Mesendoderm (in vitro differentiated cells): ENCODE measurements around the gene PAGE4.

Source experiments
- DNase-seq: peaks from one replicate; pipeline ENCODE4 v3.0.0; 2013
- H2AK5ac ChIP-seq: 2 replicates; pipeline ENCODE4 v1.6.1; 2013; ENCODE audit warnings: low read length, inconsistent platforms
- H2BK120ac ChIP-seq: 2 replicates; pipeline ENCODE4 v1.6.1; 2013; ENCODE audit warnings: low read depth, mild to moderate bottlenecking, low read length, moderate library complexity, mixed read lengths
- H2BK15ac ChIP-seq: replicated peaks from 2 replicates; pipeline ENCODE4 v1.6.1; 2013; ENCODE audit warnings: low read depth, mild to moderate bottlenecking, moderate library complexity
- H2BK5ac ChIP-seq: 2 replicates; pipeline ENCODE4 v1.6.1; 2013; ENCODE audit warnings: low read length, inconsistent platforms
- H3K18ac ChIP-seq: 2 replicates; pipeline ENCODE4 v1.6.1; 2013; ENCODE audit warnings: mild to moderate bottlenecking, low read length, mixed read lengths
- H3K23ac ChIP-seq: one replicate; pipeline ENCODE4 v1.6.1; 2013; ENCODE audit warnings: low read length
- H3K27ac ChIP-seq: 2 replicates; pipeline ENCODE4 v1.5.1; 2013; ENCODE audit warnings: low read depth, mild to moderate bottlenecking, inconsistent platforms, low read length, moderate library complexity
- H3K27me3 ChIP-seq: 2 replicates; pipeline ENCODE4 v1.6.1; 2013; ENCODE audit warnings: low read length, control low read depth, mild to moderate bottlenecking, inconsistent platforms; ENCODE audit not compliant: insufficient read depth, poor library complexity
- H3K36me3 ChIP-seq: 2 replicates; pipeline ENCODE4 v1.6.1; 2013; ENCODE audit warnings: low read length, inconsistent platforms; ENCODE audit not compliant: control insufficient read depth, insufficient read depth
- H3K4ac ChIP-seq: one replicate; pipeline ENCODE4 v1.6.1; 2013; ENCODE audit warnings: low read depth, mild to moderate bottlenecking, low read length, moderate library complexity
- H3K4me1 ChIP-seq: 2 replicates; pipeline ENCODE4 v1.6.1; 2013; ENCODE audit warnings: low read depth, low read length, inconsistent platforms; ENCODE audit not compliant: control insufficient read depth
- H3K4me2 ChIP-seq: 2 replicates; pipeline ENCODE4 v1.6.1; 2013; ENCODE audit warnings: low read length
- H3K4me3 ChIP-seq: 2 replicates; pipeline ENCODE4 v1.5.1; 2013; ENCODE audit warnings: mild to moderate bottlenecking, low read length
- H3K56ac ChIP-seq: one replicate; pipeline ENCODE4 v1.6.1; 2013; ENCODE audit warnings: low read length
- H3K79me1 ChIP-seq: 2 replicates; pipeline ENCODE4 v1.6.1; 2013; ENCODE audit warnings: low read length, inconsistent platforms
- H3K79me2 ChIP-seq: 2 replicates; pipeline ENCODE4 v1.6.1; 2013; ENCODE audit warnings: mild to moderate bottlenecking, low read length; ENCODE audit not compliant: control insufficient read depth, insufficient read depth
- H3K9ac ChIP-seq: 2 replicates; pipeline ENCODE4 v1.6.1; 2013; ENCODE audit warnings: low read length, inconsistent platforms
- H4K5ac ChIP-seq: one replicate; pipeline ENCODE4 v1.6.1; 2013; ENCODE audit warnings: low read length
- H4K8ac ChIP-seq: one replicate; pipeline ENCODE4 v1.6.1; 2013; ENCODE audit warnings: low read depth, mild to moderate bottlenecking, control low read depth, low read length, moderate library complexity
- WGBS: extraction: QIAGEN DNeasy Blood & Tissue Kit; methylation state at CpG from one replicate; pipeline ENCODE4 v1.1.7; 2013; ENCODE audit warnings: low lambda C conversion rate, missing lambda C conversion rate; ENCODE audit not compliant: insufficient coverage; ENCODE audit errors: extremely low coverage; 5-methylcytosine and 5-hydroxymethylcytosine counted together

Gene PAGE4

DNA sequence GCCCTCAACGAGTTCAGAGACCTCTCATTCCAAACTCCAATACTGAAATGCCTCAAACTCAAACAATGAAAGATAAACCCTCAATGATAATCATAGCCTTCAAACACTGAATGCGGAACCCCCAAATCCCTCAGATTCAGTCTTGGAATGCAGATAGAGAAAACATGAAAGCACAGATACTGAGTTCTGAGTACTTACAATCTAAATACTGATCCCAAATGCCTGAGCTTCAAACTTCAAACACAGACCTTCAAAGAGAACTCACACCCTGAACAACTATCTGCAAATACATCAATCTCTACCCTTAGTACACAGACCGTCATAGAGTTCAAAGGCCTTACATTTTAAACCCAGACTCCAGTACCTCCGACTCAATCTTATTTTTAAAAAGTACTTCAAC, 16.9 kb upstream of the PAGE4 start:
- no peak overlapping the region for H3K27ac ChIP-seq

DNA sequence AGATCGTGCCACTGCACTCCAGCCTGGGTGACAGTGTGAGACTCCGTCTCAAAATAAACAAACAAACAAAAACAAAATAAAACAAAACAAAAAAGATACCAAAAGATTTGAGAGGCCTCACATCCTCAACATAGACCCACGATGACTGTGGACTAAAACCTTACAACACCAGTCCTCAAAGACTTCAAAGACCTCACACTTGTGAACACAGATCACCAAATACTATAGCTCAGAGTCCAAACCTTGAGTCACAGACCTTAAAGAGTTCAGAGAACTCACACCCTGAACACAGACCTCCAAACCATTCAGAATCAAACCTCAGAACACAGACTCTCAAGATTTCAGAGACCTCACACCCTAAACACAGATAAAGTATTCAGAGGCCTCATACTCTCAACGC, 12.7 kb upstream of the PAGE4 start:
- Histone ChIP-seq H3K4me2 (no peak overlapping the region), H3K56ac (no peak overlapping the region), H3K79me2 (no peaks in the 10 kb centered on the region), H3K23ac (no peak overlapping the region), H3K79me1 (no peaks in the 10 kb centered on the region), H3K4me3 (no peak overlapping the region), H3K27ac (no peak overlapping the region), H3K4ac (no peak overlapping the region), H4K5ac (no peak overlapping the region), H2BK120ac (no peak overlapping the region), H2BK5ac (no peak overlapping the region), H3K4me1 (no peaks in the 10 kb centered on the region), H2AK5ac (no peak overlapping the region), H3K18ac (no peak overlapping the region), H4K8ac (no peak overlapping the region), H3K9ac (no peak overlapping the region), H3K27me3 (no peaks in the 10 kb centered on the region), H3K36me3 (no peaks in the 10 kb centered on the region), H2BK15ac (no peak overlapping the region)
- no peak for DNase-seq
- WGBS = no CpG with 5 or more reads among the region's 4 CpGs

More for the DNA sequence above, 16.9 kb upstream of the PAGE4 start:
- no peak overlapping the region for H2BK15ac ChIP-seq
- no peak overlapping the region for H2AK5ac ChIP-seq
- DNase-seq = no peak
- H3K4me3 ChIP-seq = no peak overlapping the region
- H2BK5ac ChIP-seq = no peak overlapping the region
- no peak overlapping the region for H4K8ac ChIP-seq
- no peak overlapping the region for H3K4me2 ChIP-seq
- no peak overlapping the region for H3K18ac ChIP-seq
- H3K4me1 ChIP-seq = no peaks in the 10 kb centered on the region
- H3K23ac ChIP-seq = no peak overlapping the region
- H2BK120ac ChIP-seq = no peak overlapping the region
- WGBS = no CpG with 5 or more reads among the region's 4 CpGs
- H4K5ac ChIP-seq = no peak overlapping the region
- H3K79me1 ChIP-seq = no peaks in the 10 kb centered on the region
- H3K36me3 ChIP-seq = no peaks in the 10 kb centered on the region
- no peak overlapping the region for H3K56ac ChIP-seq
- H3K79me2 ChIP-seq = no peaks in the 10 kb centered on the region
- no peak overlapping the region for H3K9ac ChIP-seq
- H3K27me3 ChIP-seq = no peaks in the 10 kb centered on the region
- H3K4ac ChIP-seq = no peak overlapping the region

- DNase-seq = peak; percentile 37
- no peaks in the 10 kb centered on the region for H3K36me3 ChIP-seq
- no peak overlapping the region for H2BK15ac ChIP-seq
- no peak overlapping the region for H2BK5ac ChIP-seq
- no peaks in the 10 kb centered on the region for H3K79me1 ChIP-seq
- H3K27ac ChIP-seq = no peak overlapping the region
- no CpG with 5 or more reads among the region's 8 CpGs for WGBS
- H4K8ac ChIP-seq = no peak overlapping the region
- no peak overlapping the region for H3K9ac ChIP-seq
- H3K4me3 ChIP-seq = no peak overlapping the region
- H2AK5ac ChIP-seq = no peak overlapping the region
- no peak overlapping the region for H2BK120ac ChIP-seq
- no peak overlapping the region for H3K4me2 ChIP-seq
- no peak overlapping the region for H3K56ac ChIP-seq
- no peak overlapping the region for H3K18ac ChIP-seq
- H3K4ac ChIP-seq = no peak overlapping the region
- H3K27me3 ChIP-seq = no peaks in the 10 kb centered on the region
- no peak overlapping the region for H4K5ac ChIP-seq
- H3K79me2 ChIP-seq = no peaks in the 10 kb centered on the region
- no peaks in the 10 kb centered on the region for H3K4me1 ChIP-seq
- no peak overlapping the region for H3K23ac ChIP-seq
Observed at GRCh38 chrX:49838374-49838773, 9.3 kb downstream of the PAGE4 start.

- Histone ChIP-seq H3K18ac (no peak overlapping the region), H2AK5ac (no peak overlapping the region), H3K4me2 (no peak overlapping the region), H3K23ac (no peak overlapping the region), H3K9ac (no peak overlapping the region), H3K27me3 (no peaks in the 10 kb centered on the region), H2BK120ac (no peak overlapping the region), H3K4ac (no peak overlapping the region), H3K4me1 (no peaks in the 10 kb centered on the region), H3K27ac (no peak overlapping the region), H2BK5ac (no peak overlapping the region), H3K79me2 (no peaks in the 10 kb centered on the region), H3K56ac (no peak overlapping the region), H3K79me1 (no peaks in the 10 kb centered on the region), H4K8ac (no peak overlapping the region), H2BK15ac (no peak overlapping the region), H4K5ac (no peak overlapping the region), H3K4me3 (no peak overlapping the region), H3K36me3 (no peaks in the 10 kb centered on the region)
- no CpG with 5 or more reads among the region's 3 CpGs for WGBS
- peak; percentile 94 for DNase-seq
Observed at GRCh38 chrX:49840679-49841078, 11.6 kb downstream of the PAGE4 start.

GRCh38 chrX:49842621-49843020, 13.5 kb downstream of the PAGE4 start:
- Histone ChIP-seq H3K79me2 (no peaks in the 10 kb centered on the region), H3K56ac (no peak overlapping the region), H3K4me2 (no peak overlapping the region), H3K27me3 (no peaks in the 10 kb centered on the region), H3K9ac (no peak overlapping the region), H3K79me1 (no peaks in the 10 kb centered on the region), H3K36me3 (no peaks in the 10 kb centered on the region), H3K18ac (no peak overlapping the region), H4K5ac (no peak overlapping the region), H2AK5ac (no peak overlapping the region), H3K4ac (no peak overlapping the region), H2BK120ac (no peak overlapping the region), H2BK5ac (no peak overlapping the region), H3K27ac (no peak overlapping the region), H4K8ac (no peak overlapping the region), H3K23ac (no peak overlapping the region), H3K4me3 (no peak overlapping the region), H3K4me1 (no peaks in the 10 kb centered on the region), H2BK15ac (no peak overlapping the region)
- DNase-seq = peak; percentile 32

GRCh38 chrX:49844611-49845010, 15.5 kb downstream of the PAGE4 start:
- H2BK5ac ChIP-seq = no peak overlapping the region
- H4K5ac ChIP-seq = no peak overlapping the region
- no peaks in the 10 kb centered on the region for H3K36me3 ChIP-seq
- H3K79me1 ChIP-seq = no peaks in the 10 kb centered on the region
- H3K4me3 ChIP-seq = no peak overlapping the region
- H2AK5ac ChIP-seq = no peak overlapping the region
- no peak overlapping the region for H3K23ac ChIP-seq
- no peak overlapping the region for H2BK15ac ChIP-seq
- no peak overlapping the region for H4K8ac ChIP-seq
- no peaks in the 10 kb centered on the region for H3K4me1 ChIP-seq
- H3K18ac ChIP-seq = no peak overlapping the region
- H3K27me3 ChIP-seq = no peaks in the 10 kb centered on the region
- no peak overlapping the region for H3K56ac ChIP-seq
- H2BK120ac ChIP-seq = no peak overlapping the region
- H3K4ac ChIP-seq = no peak overlapping the region
- no peak overlapping the region for H3K27ac ChIP-seq
- no peak for DNase-seq
- H3K4me2 ChIP-seq = no peak overlapping the region
- H3K9ac ChIP-seq = no peak overlapping the region
- no peaks in the 10 kb centered on the region for H3K79me2 ChIP-seq
- no CpG with 5 or more reads among the region's 8 CpGs for WGBS
